Kasumi-1 (cell line): Measurements from ENCODE around the gene ANKRD23.
A peak's percentile ranks its signal among the peaks of the same experiment; 100 is the strongest.
"Not testable (repeated sequence)": the region's sequence is repeated elsewhere in the genome, so short reads cannot be mapped to it uniquely, and the experiment has no call there.

Experiments used
- DNase-seq, 2 experiments: peaks; one replicate each; lab custom pipeline; 2025; lab: John Stamatoyannopoulos, UW

The ANKRD23 gene

DNA sequence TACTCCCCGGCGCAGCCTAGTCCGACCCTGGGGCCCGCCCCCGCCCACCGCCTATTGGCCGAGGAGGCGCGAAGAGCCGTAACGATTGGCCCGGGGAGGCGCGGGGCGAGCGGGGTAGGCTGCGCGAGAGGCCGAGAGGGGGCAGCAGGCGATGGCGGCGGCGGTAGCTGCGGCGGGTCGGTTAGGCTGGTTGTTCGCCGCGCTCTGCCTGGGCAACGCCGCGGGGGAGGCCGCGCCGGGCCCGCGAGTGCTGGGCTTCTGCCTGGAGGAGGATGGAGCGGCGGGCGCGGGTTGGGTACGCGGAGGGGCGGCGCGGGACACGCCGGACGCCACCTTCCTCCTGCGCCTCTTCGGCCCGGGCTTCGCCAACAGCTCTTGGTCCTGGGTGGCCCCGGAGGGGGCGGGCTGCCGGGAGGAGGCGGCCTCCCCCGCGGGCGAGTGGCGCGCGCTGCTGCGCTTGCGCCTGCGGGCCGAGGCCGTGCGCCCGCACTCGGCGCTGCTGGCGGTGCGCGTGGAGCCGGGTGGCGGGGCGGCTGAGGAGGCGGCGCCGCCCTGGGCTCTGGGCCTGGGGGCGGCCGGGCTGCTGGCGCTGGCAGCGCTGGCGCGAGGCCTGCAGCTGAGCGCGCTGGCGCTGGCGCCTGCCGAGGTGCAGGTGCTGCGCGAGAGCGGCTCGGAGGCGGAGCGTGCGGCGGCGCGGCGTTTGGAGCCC, 27.5 kb downstream of the ANKRD23 start, which contains the start of gene CNNM3:
Gene CNNM3 (plus strand): TSS at position 142 of the 709 bp plus-strand sequence. CDS start 10 bp downstream, at position 152.
- DNase-seq, result peak; percentile 87 to 91

DNA sequence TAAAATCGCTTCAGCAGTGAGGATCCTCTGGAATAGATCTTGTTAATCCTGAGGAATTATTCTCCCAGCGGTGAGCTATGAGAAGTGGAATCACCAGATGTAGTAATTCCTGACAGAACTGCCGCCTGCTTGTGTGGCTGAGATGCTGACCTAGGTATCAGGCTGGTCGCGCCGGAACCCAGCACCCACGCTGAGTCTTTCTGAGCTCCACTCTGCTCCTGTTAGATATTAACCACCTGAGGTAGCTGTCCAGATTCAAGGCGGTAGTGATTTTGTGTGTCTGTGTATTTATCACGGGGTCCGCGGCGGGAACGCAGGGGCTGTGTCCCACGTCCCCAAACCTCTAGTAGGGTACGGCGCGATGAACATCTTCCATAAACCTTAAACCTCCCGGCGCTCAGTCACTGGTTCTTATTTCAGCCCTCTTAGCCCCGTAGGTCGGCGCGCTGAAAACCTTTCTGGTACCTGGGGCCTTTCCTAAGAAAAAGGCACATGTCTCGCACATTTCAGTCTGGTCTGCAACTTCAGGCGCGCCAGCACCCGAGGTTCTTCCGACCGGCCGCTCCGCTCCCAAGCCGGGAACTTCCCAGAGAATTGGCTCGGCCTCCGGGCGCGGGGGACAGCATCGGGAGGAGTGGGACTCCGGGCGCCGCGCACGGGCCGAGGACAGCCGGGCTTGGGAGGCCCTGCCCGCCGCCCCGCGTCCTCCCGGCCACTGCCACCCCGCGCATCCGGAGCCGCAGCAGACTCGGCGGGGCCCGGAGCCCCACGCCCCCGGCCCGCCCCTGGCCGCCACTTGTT, 28.3 kb downstream of the ANKRD23 start:
- peak; percentile 36 to 61 for DNase-seq

DNA sequence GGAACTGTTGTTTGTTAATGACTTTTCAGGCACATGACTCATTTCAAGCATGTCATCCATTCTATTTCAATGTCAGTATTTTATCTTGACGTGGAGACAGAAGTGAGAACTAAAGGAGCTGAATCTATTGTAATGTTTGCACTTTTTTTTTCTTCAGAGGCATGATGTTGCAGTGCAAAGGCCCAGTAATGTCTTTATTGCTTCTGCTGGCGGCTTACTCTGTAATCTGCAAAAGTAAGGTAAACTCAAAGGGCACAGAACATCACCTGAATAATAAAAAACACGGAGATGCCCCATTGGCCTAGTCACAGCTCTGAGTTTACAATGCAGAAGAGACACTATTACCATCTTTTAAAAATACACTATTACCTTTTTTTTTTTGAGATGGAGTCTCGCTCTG, 30.2 kb downstream of the ANKRD23 start:
- no peak for DNase-seq

DNA sequence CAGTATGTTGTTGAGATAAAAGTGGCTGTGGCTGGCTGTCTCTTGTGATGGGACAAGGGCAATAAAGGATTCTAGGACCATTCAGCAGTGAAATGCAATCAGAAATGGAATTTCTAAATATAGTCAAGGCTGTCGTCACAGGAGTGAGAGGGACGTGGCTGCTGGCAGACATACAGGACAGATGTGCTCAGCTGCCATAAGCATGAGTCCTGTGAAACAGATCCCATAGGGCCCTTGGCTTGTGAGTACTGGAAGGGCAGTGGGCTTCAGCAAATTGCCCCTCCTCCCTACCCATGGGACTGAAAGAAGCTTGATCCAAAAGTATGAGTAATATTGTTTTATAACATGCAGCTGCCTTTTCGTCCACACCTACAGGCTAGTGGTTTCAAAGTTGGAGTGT, 31.9 kb downstream of the ANKRD23 start:
- no peak for DNase-seq

DNA sequence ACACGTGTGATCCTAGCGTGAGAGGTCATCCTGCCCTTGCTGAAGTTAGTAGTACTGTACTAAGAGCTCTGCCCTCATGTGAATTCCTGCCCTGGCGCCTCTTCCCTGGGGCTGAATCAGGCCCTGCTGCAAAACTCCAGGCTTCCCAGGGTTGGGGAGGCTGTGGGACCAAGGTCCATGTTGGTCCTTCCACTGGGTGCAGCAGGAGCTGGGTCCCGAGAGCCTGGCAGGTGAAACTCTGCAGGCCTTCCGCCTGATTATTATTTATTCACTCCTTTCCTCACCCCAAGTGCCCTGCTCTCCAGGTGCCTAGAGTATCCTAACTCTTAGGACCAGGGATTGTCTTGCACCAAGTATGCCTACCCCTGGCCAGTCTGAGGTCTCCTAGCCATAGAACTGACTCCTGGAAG, 33.0 kb downstream of the ANKRD23 start:
- no peak for DNase-seq

DNA sequence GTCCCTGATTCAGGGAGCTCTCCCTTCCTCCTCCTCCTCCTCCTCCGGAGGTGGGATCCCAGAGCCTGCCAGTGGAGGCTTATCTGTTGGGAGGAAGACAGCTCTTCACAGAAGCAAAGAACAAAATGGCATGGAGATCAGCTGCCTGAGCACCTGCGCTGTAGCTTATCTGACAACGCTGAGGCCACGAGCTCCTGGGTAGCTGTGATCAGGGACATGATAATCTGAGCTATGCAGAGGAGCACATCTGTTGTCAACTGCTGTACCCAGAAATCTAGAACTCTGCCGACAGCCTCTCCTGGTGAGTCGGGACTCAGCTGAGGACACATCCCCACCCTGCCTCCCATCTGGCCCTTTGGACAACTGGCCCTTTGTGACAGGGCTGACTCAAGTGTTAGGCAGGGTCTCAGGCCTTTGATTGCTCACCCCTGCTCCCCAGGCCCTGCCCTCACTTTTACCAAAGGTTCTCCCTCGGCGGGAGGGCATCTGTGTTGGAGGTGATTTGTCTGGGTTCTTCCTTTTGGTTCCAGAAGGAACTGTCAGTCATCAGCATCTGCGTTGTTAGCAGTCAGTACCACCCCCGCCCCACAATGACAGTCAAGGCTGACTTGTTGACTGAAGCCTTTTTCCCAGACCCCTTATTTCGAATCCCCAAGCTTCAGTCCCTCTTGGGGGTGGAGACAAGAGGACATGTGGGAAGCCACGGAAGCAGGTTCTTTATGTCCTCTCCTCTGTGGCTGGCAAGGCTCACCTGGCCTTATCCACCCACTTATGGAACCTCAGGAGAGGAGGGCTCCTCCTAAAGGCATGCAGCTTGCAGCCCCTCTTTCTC, 33.7 kb downstream of the ANKRD23 start:
- DNase-seq, result no peak

DNA sequence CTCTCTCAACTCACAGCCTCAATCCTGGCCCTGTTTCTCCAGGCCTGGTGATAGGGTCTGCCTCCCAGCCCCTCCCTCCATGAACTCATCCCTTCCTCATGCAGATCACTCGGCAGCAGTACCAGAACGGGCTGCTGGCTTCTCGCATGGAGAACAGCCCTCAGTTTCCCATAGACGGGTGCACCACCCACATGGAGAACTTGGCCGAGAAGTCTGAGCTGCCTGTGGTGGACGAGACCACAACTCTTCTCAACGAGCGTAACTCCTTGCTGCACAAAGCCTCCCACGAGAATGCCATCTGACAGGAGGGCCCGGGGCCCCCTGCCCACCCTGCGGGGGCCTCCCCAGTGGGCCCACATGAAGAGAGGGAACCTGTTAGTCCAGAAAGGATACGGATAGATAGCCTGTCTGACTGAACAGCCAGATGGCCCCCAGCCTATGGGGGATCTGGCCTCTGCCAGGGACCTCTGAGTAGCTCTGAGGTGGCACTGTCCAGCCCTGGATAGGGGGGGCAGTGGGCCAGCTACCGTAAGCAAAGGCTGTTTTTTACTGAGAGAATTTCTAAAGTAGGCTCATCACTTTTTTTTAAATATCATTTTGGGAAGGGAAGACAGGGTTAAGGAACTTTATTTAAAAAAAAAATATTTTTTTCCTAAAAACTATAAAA, 34.5 kb downstream of the ANKRD23 start:
- DNase-seq, result no peak

DNA sequence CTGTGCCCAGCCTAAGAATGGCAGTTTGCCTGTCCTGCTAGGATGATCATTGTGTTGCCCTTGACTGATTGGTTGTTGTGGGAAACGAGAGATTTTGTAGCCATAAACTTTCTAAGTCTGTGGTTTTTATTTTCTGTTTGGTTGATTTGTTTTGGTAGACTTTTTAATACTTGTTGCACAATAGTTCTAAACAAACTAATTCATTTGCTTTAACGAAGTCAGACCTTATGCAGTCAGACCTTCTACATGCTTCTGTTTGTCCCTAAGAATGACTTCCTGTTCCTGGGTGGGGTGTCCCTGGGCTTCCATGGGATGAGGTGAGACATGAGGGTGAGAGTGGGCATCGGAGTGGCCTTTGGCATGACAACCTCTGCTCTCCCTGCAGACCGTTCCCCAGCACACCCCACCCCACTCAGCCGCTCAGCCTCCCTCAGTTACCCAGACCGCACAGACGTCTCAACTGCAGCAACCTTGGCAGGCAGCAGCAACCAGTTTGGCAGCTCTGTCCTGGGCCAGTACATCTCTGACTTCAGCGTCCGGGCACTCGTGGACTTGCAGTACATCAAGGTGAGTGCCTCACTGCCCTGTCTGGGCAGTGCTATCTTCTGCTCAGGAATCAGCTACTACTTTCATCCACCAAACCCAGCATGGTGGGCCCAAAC, 35.5 kb downstream of the ANKRD23 start:
- DNase-seq, result no peak

DNA sequence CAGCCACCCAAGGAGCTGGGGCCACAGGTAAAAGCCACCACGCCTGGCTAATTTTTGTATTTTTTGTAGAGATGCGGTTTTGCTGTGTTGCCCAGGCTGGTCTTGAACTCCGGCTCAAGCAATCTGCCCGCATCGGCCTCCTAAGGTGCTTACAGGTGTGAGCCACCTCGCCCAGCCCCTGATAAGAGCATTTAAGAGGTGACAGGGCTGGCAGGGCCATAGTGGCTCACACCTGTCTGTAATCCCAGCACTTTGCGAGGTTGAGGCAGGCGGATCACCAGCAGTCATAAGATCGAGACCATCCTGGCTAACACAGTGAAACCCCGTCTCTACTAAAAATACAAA, 36.7 kb downstream of the ANKRD23 start:
- no peak for DNase-seq

DNA sequence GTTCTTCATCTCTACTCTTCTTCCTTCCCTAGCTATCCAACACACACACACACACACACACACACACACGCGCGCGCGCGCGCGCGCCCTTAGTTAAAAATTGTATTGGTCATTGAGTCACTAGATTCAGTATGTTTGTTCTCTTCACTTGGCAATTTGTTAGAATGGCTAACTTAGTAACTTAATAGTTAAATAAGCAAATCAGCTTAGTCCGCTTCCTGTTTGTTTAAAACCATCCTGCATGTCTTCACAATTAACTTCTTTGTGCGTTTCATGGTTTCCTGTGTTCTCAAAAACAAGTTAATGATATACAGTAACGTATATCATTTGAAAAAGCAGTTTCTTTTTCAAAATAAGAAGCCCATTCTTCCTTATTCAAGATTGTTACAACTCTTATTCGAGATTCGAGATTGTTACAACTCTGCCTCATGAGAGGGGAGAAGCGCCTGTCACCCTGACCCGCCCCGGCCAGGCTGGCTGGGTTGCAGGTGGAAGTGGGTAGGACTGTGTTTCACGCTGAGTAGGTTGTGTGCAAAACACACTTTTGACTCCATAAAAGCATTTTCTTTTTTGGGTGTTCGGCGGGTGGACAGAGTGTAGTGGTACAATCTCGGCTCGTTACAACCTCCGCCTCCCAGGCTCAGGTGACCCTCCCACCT, 37.2 kb downstream of the ANKRD23 start:
- no peak for DNase-seq

DNA sequence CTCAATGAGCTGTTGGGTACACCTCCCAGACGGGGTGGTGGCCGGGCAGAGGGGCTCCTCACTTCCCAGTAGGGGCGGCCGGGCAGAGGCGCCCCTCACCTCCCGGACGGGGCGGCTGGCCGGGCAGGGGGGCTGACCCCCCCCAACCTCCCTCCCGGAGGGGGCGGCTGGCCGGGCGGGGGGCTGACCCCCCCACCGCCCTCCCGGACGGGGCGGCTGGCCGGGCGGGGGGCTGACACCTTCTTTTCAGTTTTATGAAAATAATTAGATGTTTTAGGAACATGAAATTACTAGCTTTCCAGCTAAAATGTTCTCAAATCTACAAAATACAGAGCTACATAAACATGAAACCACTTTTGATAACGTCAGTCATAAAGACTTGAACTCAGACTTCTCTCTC, 37.9 kb downstream of the ANKRD23 start:
- not testable (repeated sequence) for DNase-seq

DNA sequence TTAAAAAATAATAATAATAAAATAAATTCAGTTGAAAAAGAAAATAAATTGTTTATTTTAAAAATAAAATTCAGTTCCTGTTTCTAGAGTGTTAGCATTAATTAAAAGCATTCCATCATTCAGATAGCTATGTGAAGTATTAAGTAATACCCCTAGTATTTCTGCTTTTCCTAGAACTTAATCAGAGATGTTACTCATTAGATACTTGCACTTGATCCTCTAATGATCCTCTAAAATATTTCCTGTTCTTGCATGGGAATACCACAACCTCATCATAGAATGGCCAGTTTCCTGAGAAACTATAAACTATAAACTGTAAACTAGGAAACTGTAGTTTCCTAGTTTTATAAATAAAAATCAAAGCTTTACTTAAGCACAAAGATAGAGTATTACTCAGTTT, 38.8 kb downstream of the ANKRD23 start:
- DNase-seq, result no peak

DNA sequence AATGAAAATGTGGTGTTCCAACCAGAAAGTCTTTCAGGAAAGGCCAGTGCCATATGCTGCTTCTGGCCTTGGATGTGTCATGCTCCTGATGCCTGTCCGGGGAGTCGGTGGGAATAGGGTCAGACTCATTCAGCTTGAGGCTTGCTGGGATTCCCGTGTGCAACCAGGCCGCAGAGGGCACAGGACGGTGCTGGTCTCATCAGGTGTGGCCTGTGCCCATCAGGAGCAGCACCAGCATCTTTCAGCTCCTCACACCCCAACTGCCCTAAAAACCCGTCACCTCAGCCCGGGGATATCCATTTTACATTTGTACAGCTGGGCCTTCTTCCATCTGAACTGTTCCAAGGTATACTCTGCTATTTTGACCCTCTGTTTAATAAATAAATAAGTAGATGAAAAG, 41.1 kb downstream of the ANKRD23 start:
- no peak for DNase-seq

DNA sequence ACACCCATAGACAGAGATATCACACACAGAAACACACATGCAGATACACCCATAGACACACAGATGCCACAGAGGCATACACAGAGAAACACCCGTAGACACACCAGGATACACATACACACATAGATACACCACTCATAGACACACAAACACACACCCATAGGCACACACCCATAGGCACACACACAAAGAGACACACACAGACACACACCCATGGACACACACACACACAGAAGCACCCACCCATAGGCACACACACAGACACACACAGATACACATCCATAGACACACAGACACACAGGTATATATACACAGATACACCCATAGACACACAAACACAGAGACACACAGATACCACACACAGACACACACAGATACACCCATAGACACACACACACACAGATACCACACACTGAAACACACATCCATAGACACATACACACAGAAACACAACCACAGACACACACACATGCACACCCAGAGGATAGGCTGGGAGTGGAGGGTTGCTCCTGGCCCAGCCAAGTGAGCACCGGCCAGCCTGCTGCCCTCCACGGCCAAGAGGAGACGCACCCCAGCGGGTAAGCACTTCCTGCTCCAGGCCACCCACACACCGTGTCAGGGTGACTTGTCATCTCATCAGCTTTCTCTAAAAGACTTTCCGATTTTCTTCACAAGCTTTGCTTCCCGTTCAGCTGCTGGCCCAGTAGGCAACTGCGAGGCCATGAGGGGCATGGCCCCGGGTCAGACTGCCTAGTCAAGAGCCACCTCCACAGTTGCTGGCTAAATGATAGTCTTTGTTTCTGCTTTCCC, 41.8 kb downstream of the ANKRD23 start:
- DNase-seq, result no peak

DNA sequence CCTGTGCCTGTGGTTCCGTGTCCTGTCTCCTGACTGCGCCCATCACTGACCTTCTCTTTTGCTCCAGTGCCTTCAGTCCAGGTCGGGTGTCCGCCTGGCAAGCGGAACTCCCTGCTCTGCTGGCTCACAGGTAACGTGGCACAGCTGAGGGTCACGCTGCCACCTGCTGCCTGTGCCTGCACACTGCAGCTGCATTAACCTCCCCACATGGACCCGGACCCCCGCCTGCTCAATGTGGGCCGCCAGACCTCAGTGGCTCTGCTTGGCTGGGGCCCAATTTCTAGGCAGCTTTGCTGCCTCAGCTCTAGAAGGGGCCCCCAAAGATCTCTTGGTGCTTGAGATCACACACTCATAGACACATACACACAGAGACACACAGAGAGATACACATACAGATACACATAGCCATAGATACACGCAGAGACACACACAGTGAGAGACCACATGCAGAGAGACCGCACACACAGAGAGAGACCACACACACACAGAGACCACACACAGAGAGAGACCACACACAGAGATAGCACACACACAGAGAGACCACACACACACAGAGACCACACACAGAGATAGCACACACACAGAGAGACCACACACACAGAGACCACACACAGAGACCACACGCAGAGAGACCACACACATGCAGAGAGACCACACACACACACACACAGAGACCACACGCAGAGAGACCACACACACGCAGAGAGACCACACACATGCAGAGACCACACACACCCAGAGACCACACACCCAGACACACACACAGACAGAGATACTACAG, 42.6 kb downstream of the ANKRD23 start:
- peak; percentile 43 to 46 for DNase-seq

DNA sequence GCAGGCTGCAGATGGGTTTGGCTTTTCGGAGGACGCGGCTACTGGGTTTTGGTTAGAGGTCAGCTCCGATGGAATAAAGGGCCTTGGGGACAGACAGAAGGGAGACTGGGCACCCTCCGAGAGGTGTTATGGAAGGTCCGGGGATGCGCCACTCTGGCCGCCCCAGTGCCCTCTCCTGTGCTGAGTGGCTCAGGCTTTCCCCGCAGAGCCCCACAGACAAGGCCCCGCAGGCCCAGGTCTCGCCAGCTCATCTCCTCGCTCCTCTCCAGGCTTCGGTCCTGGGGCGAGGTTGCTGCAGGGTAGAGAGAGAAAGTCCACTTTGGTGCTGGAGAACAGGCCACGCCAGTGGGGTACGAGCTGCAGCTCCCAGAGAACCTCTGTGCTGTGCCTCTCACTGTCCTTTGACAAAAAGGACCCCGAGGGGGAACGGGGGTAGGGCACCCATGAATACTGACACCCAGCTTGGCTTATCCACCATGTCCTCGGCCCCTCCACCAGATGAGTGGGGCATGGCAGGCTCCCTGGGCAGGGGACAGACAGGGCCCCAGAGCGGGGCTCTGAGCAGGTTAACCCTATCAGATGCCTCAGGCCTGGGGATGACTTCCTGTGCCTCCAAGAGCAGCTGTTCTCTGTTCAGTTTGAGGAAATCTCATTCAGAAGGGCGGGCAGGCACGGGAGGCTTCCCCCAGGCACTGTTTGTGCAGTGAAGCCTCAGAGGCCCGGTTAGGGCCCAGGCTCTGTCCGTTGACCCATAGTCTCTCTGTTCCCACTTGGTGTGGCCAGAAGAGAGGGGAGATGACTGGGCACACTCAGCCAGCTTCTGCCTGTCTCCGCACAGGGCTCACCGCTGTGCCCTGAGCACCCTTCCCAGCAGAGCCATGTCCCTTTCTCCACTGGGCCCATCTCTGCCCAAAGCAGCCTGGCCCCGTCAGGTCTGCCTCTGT, 43.5 kb downstream of the ANKRD23 start:
- DNase-seq, result peak in 1 of 2 experiments; percentile 14

DNA sequence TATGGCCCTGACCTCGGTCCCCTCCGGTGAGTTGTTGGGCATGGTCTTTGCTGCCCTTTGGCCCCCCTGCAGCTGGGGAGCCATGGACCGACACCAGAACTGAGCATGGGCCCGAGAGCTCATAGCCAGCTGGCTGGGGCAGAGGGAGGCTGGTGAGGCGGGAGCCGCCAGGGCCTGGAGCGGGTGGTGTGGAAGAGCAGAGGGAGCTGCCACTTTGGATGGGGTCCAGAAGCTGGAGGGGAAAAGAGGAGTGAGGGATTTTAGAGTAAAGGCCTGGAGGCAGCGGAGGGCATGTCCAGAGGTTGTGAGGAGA, 44.2 kb downstream of the ANKRD23 start:
- no peak for DNase-seq
